HK-2 (cell line): Measurements from ENCODE around the gene CRB3.
A peak's percentile ranks its signal among the peaks of the same experiment; 100 is the strongest.

Experiments
- DNase-seq: peaks from one replicate; pipeline ENCODE4 v3.0.0-alpha.2; 2018; ENCODE audit not compliant: unreplicated experiment

CRB3 gene

DNA sequence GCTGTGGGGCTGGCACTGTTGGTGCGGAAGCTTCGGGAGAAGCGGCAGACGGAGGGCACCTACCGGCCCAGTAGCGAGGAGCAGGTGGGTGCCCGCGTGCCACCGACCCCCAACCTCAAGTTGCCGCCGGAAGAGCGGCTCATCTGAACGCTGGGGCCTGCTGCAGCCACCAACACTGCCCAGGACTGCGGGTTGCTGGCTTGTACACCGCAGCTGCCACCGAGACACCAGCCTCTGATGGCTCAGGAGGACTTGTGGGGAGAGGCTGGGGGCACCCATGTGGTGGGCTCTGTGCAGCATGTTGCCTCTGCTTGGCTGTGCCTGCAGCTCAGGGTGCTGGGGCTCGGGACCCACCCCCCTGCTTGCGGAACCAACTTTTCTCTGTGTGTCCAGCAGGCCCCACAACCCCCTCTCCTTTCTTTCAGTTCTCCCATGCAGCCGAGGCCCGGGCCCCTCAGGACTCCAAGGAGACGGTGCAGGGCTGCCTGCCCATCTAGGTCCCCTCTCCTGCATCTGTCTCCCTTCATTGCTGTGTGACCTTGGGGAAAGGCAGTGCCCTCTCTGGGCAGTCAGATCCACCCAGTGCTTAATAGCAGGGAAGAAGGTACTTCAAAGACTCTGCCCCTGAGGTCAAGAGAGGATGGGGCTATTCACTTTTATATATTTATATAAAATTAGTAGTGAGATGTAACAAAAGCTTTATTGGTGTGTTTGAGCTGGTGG is 2.6 kb downstream of the CRB3 start:
- DNase-seq, result no peak

DNA sequence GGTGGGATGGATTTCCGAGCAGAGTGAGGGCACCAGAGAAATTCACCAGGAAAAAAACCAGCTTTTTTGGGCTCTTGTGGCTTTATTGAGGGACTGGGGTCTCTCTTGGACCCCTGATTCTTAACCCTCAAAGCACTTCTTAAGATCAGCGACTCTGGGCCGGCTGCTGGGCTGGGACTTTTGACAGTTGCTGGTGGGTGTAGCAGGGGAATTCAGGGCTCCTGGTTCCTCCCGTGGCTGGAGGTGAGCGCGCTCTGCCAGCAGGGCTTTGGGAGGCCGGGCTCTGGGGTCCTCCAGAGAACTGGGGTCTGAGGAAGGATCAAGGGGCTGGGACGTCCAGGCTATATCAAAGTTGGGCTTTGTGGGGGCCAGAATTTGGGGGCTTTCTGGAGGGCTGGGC is 3.3 kb downstream of the CRB3 start:
- no peak for DNase-seq

DNA sequence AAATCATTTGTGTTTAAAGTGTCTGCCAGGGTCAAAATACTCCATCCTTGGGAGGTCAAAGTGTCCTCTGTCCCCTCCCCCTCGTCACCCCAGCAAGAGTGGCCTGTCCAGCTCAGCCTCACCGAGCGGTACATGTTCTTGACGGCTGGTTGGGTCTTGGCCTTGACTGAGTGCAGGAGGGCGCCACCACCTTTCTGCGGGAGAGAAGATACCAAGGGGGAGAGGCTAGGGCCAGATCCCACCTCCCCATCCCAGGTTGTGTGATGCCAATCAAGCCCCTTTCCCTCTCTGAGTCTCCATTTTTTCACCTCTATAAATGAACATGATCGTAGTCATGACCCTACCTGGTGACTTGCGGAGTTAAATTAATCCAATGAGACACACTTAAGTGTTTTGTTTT is 6.1 kb downstream of the CRB3 start:
- no peak for DNase-seq

DNA sequence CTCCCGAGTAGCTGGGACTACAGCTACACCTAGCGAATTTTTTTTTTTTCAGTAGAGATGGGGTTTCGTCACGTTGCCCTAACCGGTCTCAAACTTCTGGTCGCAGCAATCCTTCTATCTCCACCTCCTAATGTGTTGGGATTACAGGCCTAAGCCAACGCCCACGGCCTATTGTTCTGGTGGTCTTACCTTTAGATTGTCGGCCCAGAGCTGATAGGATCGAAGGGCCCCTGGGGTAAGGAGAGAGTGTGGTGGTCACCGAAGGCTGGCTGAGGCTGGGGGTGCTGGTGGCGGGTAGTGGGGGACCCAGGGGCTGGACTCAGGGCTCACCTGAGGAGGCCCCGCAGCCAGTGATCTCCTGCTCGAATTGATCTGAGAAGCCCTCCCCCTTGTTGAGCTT is 7.0 kb downstream of the CRB3 start:
- no peak for DNase-seq

DNA sequence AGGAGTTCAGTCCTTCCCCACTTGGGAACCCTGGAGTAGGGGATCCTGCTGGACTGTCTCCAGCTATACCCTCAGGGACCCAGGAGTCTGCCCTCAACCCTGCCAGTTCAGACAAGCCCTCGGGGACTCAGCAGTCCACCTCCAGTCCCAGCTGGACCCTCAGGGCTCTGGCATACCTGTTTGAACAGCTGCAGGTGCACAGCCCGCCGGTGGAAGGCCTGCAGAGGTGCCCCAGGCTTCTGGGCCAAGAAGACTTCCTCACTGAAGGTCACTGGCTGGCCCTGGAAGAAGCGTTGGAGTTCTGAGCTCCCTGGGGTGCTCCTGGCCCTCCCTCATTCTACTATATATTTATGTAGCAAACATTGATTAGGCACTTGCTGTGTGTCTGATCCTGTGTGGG is 8.6 kb downstream of the CRB3 start:
- no peak for DNase-seq

DNA sequence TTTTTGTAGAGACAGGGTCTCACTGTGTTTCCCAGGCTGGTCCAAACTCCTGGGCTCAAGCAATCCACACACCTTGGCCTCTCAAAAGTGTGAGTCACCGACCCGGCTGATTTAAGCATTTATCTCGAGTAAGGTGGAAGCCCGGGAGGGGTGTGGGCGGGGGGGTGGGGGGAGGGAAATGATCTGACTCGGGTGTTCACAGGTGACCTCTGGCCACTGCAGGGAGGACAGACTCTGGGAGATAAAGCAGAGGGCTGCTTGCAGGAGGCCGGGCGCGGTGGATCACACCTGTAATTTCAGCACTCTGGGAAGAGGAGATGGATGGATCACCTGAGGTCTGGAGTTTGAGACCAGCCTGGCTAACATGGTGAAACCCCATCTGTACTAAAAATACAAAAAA is 9.6 kb downstream of the CRB3 start:
- no peak for DNase-seq

DNA sequence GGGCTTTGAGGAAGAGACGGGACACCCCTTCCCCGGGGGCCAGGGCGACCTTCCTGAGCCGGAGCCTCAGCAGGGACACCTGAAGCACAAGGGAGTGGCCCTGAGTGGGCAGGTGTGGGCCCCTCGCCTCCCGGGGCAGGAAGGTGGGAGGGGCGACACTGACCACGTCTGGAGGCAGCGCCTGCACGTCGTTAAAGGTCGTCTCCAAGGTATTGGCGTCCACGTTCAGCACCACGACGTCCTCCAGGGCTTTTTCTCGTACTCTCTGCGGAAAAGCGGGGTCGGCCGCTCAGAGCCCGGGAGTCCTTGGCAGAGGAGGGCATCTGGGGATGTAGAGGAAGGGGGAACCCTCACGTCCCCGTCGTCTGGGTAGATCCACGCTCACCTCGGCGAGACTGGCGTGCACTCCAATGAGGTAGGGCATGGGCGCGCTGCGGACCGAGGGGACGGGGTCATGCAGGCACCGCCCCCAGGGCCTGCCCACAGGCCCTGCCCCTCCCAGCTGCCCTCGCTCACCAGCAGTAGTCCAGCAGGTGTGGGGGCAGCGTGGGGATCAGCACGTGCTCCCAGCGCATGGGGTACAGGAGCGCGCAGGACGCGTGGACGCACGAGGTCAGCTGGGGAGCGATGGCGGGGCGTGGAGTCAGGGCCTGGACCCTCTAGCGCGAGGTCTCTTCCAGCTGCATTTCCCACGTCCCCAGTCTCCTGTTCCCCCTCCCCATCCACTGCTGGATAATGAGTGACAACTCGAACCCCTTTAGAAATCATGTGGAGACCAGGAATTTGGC is 11.4 kb downstream of the CRB3 start:
- no peak for DNase-seq

DNA sequence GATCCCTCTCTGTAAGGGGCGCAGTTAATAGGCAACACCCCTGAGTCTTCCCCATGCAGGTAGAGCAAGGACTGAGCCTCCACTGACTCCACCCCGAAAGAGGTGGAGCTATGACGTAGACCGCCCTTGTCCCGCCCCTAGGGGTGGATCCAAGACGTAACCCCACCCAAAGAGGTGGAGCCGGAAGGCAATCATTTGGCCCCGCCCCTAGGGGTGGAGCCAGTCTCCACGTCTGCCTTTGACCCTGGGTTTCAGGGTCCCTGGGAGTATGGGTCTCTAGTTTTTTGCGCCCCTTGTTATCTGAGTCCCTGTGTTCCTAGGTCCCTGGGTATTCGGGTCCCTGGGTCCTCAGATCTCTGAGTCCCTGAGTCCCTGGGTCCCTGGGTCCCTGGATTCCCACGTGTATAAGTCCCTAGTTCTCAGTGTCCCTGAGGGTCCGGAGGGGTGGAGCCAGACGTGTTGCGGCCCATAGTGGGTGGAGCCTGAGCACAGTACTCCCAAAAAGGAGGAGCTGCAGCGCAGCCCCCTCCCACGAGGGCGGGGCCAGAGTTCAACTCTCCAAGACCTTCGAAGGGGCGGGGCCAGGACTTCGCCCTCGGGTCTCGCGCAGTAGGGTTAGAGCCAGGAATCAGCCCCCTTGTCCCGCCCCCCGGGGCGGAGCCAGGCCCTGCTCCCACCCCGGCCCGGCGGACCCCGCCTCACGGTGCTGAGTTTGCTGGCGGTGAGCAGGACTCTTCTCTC is 12.3 kb downstream of the CRB3 start:
- DNase-seq, result peak; percentile 44

DNA sequence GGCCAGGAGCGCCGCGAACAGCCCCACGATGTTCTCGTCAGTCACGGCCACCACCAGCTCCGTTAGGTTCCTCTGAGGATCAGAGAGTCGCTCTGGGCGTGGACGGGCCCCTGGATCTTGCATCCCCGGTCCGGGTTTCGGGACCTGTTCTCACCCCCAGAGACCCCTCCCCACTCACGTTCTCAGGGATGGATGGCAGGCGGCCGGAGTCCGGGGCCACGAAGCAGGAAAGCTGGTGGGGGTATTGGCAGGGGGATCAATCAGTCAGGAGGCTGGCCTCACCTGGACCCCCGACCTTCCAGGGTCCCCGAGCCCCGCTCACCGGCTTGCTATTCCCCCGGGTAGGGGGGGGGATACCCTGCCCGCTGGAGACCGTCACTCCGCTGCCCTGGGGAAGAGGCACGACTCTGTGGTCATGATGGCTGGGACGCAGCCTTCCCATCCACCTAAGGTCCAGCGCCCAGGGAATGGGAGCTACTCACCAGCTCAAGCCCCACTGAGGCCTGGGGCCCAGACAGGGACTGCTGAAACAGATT is 12.9 kb downstream of the CRB3 start:
- no peak for DNase-seq

DNA sequence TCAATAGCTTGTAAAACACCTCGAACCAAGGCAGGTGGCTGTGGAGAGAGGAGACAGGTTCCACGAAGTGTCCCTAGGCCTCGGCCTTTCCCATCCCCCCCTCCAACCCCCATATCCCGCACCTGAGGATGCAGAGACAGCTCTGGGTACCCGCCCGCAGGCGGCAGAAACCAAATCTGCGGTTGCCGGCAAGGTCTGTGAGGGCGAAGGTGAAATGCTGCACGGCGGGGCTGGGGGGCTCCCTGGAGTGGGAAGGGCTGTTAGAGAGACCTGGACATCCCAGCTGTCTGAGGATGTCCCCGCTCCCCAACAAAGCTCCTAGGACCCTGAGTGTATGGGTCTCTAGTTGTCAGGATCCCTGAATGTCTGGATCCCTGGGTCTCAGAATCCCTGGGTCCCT is 14.7 kb downstream of the CRB3 start:
- DNase-seq, result no peak

DNA sequence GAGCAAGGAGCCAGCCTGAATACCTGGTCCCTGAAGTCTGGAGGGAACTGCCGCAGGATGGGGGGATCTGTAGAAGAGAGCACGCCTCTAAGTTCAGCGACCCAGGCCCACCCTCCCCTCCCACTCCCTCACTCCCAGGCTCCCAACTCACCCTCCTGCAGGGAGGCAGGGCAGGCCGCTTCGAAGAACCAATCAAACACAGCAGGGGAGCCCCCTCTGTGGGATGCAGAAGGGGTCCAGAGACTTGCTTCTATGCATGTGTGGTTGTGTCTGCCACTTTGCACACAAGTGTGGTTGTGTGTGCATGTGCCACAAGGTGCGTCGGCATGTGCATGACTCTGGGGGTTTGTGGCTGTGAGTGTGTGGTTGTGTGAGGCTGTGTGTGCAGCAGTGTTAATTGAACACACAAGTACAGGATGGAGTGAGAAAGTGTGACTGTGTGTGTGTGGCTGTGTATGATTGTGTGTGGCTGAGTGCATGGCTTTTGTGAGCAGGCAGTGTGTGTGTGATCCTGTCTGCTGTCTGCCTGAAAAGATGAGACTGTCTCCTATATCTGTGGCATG is 15.8 kb downstream of the CRB3 start:
- DNase-seq, result no peak

DNA sequence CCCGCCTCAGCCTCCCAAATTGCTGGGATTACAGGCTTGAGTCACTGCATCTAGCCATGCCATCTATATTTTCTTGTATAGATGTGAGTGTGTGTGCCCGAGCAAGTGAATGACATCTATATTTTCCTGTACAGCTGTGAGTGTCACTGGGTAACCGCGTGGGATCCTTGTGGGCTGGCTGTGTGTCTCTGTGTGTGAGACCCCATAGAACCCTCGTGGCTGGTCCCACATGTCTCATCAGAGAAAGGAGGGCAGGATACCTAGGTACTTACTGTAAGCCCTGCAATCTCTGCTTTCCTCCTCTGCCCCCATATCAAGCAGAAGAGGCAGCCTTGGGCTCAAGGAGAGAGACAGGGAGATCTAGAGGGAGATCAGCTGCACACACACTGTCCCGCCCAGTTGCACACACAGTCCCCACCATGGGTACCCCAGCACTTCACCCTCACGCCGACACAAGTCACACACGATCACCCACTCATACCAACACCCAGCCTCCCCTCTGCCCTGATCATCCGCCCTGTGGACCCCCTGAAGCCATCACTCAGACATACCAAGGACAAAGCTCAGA is 16.9 kb downstream of the CRB3 start:
- no peak for DNase-seq

DNA sequence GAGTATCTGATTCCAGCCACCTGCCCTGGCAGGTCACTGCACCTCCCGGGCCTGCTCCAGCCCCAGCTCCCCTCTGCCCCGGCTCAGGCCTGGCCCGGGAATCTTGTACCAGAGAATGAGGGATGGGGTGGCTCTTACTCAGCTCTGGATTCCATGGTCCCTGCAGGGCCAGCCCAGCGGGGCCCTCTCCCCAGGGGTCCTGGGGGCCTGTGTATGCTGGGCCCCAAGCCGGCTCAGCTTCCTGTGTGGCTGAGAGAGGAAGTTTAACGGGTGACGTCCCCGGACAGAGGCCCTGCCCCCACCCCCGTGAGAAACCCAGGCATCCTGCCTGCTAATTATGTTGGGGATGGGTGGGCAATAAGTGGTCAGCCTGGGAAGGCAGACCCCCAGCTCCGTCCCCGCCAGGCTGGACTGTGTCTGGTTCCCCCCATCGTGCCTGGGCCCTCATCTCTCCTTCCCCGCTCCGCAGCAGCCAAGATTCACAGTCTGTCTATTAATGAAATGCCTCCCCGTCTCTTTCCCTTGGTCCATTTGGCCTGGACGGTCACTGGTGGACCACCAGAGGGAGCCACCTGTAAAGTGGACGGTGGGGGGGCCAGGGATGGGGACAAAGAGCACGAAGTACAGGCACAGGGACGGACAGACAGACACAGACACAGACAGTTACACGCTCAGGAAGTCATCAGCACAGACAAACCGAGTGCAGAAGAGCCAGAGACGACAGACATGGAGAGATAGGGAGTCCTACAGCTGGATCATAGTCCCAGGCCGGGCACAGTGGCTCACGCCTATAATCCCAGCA is 17.7 kb downstream of the CRB3 start, which contains the start of gene DENND1C:
Gene DENND1C (minus strand): TSS at position 247 of the 802 bp plus-strand sequence. CDS start 92 bp downstream, at position 155.
- DNase-seq, result no peak

DNA sequence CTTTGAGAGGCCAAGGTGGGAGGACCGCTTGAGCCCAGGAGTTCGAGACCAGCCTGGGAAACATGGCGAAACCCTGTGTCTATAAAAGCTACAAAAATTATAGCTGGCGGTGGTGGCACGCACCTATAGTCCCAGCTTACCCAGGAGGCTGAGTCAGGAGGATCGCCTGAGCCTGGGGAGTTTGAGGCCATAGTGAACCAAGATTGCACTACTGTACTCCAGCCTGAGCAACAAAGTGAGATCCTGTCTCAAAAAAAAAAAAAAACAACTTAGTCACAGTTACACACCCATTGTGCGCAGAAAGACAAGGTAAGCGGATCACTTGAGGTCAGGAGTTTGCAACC is 18.2 kb downstream of the CRB3 start:
- no peak for DNase-seq

DNA sequence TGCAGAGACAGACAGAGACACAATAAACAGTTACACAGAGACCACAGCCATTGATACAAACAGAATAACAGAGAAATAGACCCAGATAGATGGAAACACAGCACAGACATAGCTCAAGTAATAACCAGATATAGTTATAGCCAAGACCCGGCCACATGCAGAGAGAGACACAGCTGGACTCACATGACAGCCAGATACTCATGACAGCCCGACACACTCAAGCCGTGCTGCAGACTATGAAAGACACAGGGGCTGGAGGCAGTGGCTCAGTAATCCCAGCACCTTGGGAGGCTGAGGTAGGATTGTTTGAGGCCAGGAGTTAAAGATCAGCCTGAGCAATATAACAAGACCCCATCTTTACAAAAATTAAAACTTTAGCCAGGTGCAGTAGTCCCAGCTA is 19.2 kb downstream of the CRB3 start:
- no peak for DNase-seq

DNA sequence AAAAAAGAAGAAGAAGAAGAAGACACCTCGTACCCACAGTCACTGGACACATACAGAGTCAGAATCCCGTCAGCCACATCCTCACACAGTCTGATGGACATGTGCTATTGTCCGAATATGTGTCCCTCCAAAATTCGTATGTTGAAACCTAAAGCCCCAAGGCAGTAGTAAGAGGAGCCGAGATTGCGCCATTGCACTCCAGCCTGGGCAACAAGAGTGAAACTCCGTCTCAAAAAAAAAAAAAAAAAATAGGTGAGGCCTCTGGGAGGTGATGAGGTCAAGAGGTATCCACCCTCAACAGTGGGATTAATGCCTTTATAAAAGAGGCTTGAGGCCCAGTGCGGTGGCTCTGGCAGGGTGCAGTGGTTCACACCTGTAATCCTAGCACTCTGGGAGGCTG is 20.2 kb downstream of the CRB3 start:
- no peak for DNase-seq

DNA sequence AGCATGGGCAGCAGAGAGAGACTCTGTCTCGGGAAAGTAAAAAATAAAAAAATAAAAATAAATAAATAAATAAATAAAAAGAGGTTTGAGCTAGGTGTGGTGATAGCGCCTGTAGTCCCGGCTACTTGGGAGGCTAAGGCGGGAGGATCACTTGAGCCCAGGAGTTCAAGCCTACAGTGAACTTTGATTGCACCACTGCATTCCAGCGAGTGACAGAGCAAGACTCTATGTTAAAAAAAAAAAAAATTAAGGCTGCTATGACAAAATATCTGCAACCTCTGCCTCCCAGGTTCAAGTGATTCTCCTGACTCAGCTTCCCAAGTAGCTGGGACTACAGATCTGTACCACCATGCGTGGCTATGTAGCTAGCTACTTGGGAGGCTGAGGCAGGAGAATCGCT is 20.8 kb downstream of the CRB3 start:
- no peak for DNase-seq

DNA sequence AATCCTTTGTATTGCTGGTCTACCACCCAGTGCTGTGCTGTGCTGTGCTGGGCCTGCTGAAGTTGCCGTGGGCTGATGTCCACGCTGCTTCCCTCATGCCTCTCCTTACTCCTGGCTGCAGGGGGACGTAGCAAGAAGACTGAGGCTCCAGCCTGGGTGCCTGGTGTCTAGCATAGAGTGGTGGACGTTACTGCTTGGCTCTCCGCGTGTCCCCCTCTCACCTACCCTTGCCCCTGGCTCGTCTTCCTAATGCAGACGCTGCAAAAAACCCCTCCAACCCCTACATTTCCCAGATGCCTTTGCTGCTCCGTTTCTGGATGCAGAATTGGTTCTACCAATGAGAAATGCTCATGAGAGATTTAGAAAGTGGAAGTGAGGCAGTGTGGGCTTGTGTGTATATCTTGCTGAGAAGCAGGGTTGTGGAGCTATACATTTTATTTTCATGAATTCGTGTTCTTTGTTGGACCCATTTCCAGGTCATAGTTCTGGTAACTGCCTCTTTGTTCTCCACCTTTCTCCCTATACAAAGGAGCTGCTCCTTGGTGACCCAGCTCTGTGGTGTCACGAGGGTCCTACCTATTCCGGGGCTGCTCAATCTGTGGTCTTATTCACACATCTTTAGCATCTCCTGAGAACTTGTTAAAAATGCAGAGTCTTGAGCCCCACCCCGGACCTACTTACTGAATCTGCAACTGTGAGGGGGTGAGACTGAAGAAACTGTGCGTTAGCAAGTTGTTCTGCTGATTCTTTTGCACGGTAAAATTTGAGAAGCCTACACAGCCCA is 25.4 kb downstream of the CRB3 start:
- DNase-seq, result no peak

DNA sequence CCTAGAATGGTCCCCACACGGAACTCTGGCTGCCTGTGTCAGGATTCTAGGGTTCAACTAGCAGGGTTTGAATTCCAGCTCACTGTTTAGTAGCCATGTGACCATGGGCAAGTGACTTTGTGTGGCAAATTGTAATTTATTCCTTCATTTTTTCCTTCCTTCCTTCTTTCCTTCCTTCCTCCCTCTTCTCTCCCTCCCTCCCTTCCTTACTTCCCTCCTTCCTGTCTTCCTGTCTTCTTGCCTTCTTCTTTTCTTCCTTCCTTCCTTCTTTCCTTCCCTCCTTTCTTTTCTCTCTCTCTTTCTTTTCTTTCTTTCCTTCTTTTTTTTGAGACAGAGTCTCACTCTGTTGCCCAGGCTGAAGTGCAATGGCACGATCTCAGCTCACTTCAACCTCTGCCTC is 26.1 kb downstream of the CRB3 start:
- no peak for DNase-seq
